Left lung (tissue), 10 donors: Measurements from ENCODE around the gene CASKIN2. TPM values are rescaled to one million over a fixed set of nuclear protein-coding genes. Genes with fewer than 3 reads are reported as not detected.

Source experiments
- ATAC-seq: fragments of 200-7000 bp; cut with Tn5 transposase; one replicate; pipeline ENCODE4 v1.9.1; 2020; ENCODE audit warnings: moderate library complexity
- DNase-seq, 4 donors: peaks; one replicate each; pipeline ENCODE4 v3.0.0-alpha.2; 2013 to 2020
- H3K27ac ChIP-seq, 2 donors: fragments of 200-600 bp; sonication (generic) in 1 of 2; one replicate each; pipeline versions ENCODE4 v1.5.0 to v1.8.0; 2020 to 2021
- H3K27me3 ChIP-seq, 2 donors: fragments of 200-600 bp; sonication (generic) in 1 of 2; one replicate each; pipeline versions ENCODE4 v1.5.0 to v1.8.0; 2020 to 2021
- H3K36me3 ChIP-seq, 2 donors: fragments of 200-600 bp; sonication (generic) in 1 of 2; one replicate each; pipeline versions ENCODE4 v1.5.0 to v1.8.0; 2020 to 2021
- H3K4me1 ChIP-seq, 2 donors: fragments of 200-600 bp; one replicate each; pipeline ENCODE4 v1.8.0; 2021
- H3K4me3 ChIP-seq, 2 donors: fragments of 200-600 bp; sonication (generic) in 1 of 2; one replicate each; pipeline versions ENCODE4 v1.5.0 to v1.8.0; 2020 to 2021; ENCODE audit warnings: mild to moderate bottlenecking in 1 of 2
- H3K9me3 ChIP-seq, 2 donors: fragments of 200-600 bp; sonication (generic) in 1 of 2; one replicate each; pipeline versions ENCODE4 v1.5.0 to v1.8.0; 2020 to 2021
- intact Hi-C, 2 donors: fragments of 100-400 bp; cut with DNase I; formaldehyde crosslinking; loops; one replicate each; pipeline versions ENCODE4 v1.11.2 to v1.14.2; 2022
- polyA plus RNA-seq, 6 donors: library from polyadenylated mRNA; unstranded; fragments of 120-200 nt; gene quantifications; one replicate each; pipeline ENCODE4 v1.2.1, GENCODE V29; 2013; ENCODE audit not compliant: insufficient read length in 6 of 6
- total RNA-seq, 2 donors: library from RNA; stranded (reverse); fragmentation: NEBNext Ultra II Directional; extraction: Animal tissue kit (Norgen Biotek cat#: 25700); gene quantifications; one replicate each; pipeline ENCODE4 v1.2.1, GENCODE V29; 2021
- TF ChIP-seq, protein P1 (sequence below), 2 donors: fragments of 200-600 bp; sonication (generic) in 1 of 2; IDR thresholded peaks; one replicate each; pipeline versions ENCODE4 v1.5.0 to v1.8.0; 2021; ENCODE audit warnings: antibody characterized with exemption in 2 of 2
- donor health status: DM: no; HTN: yes; CAD: no.
- donor health status: DM: no; HTN: no; CAD: no.

The CASKIN2 gene
- total and polyA plus RNA-seq, 8 donors = 17.9 to 74.4 (median 28.6) TPM

DNA sequence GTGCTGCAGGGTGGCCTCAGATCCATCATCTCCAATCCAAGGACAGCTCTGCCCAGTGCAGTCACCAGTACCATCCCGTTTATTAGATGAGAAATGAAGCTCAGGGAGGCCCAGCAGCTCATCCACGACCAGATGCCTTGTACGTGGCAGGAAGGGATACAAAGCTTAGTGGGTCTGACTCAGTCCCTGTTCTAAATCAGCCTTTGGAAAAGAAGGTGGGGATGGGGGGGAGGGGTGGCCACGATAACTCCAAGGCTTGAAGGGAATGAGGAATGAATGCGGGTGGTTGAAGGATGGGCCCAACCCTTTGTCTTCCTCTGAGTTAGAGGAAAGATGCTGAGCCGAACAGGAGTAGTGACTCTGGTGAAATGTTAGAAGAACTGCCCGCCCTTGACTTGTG is 35.9 kb upstream of the CASKIN2 start:
- Histone ChIP-seq H3K36me3 (no peaks in the 10 kb centered on the region), H3K4me3 (no peak overlapping the region), H3K27me3 (no peaks in the 10 kb centered on the region), H3K9me3 (no peaks in the 10 kb centered on the region), H3K4me1 (no peaks in the 10 kb centered on the region), H3K27ac (no peak overlapping the region)
- ATAC-seq (no peak), DNase-seq (no peak)
- intact Hi-C loops = no loop called here
- TF ChIP-seq, protein P1, sequence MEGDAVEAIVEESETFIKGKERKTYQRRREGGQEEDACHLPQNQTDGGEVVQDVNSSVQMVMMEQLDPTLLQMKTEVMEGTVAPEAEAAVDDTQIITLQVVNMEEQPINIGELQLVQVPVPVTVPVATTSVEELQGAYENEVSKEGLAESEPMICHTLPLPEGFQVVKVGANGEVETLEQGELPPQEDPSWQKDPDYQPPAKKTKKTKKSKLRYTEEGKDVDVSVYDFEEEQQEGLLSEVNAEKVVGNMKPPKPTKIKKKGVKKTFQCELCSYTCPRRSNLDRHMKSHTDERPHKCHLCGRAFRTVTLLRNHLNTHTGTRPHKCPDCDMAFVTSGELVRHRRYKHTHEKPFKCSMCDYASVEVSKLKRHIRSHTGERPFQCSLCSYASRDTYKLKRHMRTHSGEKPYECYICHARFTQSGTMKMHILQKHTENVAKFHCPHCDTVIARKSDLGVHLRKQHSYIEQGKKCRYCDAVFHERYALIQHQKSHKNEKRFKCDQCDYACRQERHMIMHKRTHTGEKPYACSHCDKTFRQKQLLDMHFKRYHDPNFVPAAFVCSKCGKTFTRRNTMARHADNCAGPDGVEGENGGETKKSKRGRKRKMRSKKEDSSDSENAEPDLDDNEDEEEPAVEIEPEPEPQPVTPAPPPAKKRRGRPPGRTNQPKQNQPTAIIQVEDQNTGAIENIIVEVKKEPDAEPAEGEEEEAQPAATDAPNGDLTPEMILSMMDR (IDR thresholded peaks at IDR 0.05) = no peak

DNA sequence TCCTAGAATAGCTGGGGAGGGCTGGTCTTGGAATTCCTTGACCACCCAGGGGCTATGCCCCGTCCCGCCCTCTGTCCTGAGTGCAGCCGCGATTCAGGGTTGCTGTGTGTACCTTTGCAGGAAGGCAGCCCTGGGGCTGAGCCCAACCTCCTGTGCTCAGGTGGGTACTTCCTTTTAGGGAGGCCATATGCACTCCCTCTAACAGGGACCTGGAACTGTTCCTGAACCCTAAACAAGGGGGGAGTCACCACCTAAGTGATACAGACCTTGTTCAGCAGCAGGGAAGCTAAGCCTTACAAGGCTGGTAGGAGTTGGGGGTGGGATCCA is 34.8 kb upstream of the CASKIN2 start:
- Histone ChIP-seq H3K4me3 (no peak overlapping the region), H3K27ac (peak overlapping the region; percentile 78 to 90), H3K27me3 (no peaks in the 10 kb centered on the region), H3K9me3 (no peaks in the 10 kb centered on the region), H3K36me3 (no peaks in the 10 kb centered on the region), H3K4me1 (no peaks in the 10 kb centered on the region)
- TF ChIP-seq, protein P1 (IDR thresholded peaks at IDR 0.05) = no peak
- intact Hi-C loops = no loop called here
- DNase-seq (no peak), ATAC-seq (peak; percentile 38)

DNA sequence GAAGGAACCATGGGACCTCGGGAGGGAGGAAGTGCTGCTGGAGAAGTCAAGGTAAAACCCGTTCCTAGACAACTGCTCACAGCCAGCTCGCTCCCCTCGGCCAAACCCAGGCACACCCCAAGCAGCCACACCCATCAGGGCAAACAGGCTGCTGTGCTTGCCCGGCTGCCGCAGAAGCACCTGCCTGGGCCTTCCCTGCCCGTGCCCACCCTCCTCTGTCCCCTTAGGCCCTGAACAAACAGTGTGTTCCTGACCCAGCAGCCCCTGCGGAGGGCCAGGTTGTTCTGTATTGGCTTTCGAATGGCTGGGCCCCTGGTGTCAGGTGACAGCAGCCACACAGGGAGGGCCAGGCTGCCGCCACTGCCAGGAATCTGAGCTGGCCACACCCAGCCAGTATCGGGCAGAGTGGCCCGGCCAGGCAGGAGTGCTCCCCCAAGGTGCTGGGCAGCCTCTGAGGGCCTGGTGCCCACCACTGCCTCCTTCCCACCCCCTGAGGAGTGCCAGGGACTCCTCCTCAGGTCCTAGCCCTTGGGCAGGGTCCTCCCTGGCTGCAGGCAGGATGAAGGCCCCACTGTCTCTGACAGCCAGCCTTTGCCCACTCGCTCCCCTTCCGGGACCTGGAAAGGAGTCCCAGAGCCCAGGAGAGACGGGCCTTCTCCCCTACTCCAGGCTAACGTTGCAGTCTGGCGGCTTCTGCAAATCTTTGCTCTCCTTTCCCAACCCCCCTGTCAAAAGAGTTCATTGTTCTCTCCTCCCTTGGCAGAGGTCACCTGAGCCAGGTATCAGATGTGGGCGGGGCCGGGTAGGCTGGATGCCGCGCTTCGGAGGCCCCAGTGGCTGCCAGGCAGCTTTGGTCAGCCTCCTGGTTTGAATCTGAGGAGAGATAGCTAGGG is 34.2 kb upstream of the CASKIN2 start:
- DNase-seq (peak; percentile 39 to 91 (median 88)), ATAC-seq (peak; percentile 94)
- no peaks in the 10 kb centered on the region for H3K36me3 ChIP-seq
- intact Hi-C loops = no loop called here
- H3K4me3 ChIP-seq = no peak overlapping the region
- H3K27ac ChIP-seq = peak overlapping the region; percentile 78 to 90
- no peaks in the 10 kb centered on the region for H3K9me3 ChIP-seq
- TF ChIP-seq, protein P1 (IDR thresholded peaks at IDR 0.05) = no peak
- H3K27me3 ChIP-seq = no peaks in the 10 kb centered on the region
- H3K4me1 ChIP-seq = no peaks in the 10 kb centered on the region

DNA sequence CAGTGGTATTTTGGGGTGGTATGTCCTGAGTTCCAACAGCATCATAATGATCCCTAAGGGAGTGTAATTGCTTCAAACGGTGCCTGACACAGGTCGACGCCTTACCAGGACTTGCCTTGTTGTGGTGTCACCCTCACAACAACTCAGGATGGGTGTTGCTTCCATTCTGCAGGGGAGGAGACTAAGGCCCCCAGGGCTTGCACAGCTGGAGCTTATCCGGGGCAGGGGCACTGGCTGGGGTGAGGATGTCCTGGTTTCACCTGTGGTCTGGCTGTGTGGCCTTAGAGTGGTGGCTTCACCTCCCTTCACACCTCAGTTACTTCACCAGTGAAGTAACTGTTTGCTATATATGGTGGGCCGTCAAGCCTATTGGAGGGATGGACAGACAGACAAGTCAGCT is 33.5 kb upstream of the CASKIN2 start:
- Histone ChIP-seq H3K9me3 (no peaks in the 10 kb centered on the region), H3K4me1 (no peaks in the 10 kb centered on the region), H3K4me3 (no peak overlapping the region), H3K36me3 (peaks cover 0 to 5% of the 10 kb centered on the region in 2 donors), H3K27me3 (no peaks in the 10 kb centered on the region), H3K27ac (peak overlapping the region; percentile 78 to 90)
- intact Hi-C loops = no loop called here
- TF ChIP-seq, protein P1 (IDR thresholded peaks at IDR 0.05) = no peak
- DNase-seq (no peak), ATAC-seq (no peak)

DNA sequence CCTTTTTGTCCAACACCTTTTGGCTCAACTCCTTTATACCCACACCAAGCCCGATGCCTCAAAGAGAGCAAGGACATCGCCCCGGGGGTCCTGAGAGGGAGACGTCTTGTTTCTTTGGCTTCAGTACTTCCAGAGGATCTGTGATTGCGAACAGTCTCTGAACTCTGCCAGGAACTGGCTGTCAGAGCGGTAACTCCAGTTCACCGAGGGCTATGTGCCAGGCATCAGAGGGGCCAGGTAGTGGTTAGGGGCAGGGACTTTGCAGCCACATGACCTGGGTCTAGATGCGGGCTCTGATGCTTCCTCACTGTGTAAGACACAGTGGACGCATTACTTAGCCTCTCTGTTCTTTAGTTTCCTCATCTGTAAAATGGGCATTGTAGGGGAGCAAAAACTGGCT is 31.8 kb upstream of the CASKIN2 start:
- H3K27ac ChIP-seq = no peak overlapping the region
- DNase-seq (no peak), ATAC-seq (no peak)
- H3K4me3 ChIP-seq = no peak overlapping the region
- no peaks in the 10 kb centered on the region for H3K9me3 ChIP-seq
- H3K4me1 ChIP-seq = peaks cover 0 to 5% of the 10 kb centered on the region in 2 donors
- intact Hi-C loops = no loop called here
- peaks cover 0 to 8% of the 10 kb centered on the region in 2 donors for H3K36me3 ChIP-seq
- no peaks in the 10 kb centered on the region for H3K27me3 ChIP-seq
- TF ChIP-seq, protein P1 (IDR thresholded peaks at IDR 0.05) = no peak
